ENCODE results near the gene CNTN4.

DNA sequence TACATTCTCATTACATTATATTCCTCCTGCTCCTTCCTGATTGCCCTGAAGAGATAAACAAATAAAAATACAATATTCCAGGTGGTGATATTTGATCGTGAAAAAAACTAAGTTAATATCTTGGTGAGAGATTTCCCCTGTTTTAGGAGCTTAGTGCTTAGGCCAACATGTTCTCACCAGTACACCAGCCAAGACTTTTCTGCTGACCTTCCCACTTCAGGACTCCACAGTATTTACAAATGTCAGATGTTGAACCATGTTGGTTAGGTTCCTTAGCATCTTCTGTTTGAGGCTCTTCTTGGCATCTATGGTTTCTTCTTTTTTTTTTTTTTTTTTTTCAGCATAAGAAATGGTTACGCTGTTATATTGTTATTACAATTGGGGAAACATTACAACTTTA lies 764.5 kb downstream of the CNTN4 start:
- TF ChIP-seq CTCF (IDR thresholded peaks at IDR 0.05) (no peak), POLR2A (IDR thresholded peaks at IDR 0.05) (no peak), EP300 (IDR thresholded peaks at IDR 0.05) (no peak)

Data from ovary (tissue), 3 donors.